ENCODE measurements around the gene SNX18.
A peak's percentile ranks its signal among the peaks of the same experiment; 100 is the strongest.
"Not testable (repeated sequence)": the region's sequence is repeated elsewhere in the genome, so short reads cannot be mapped to it uniquely, and the experiment has no call there.

Gene SNX18, protein sequence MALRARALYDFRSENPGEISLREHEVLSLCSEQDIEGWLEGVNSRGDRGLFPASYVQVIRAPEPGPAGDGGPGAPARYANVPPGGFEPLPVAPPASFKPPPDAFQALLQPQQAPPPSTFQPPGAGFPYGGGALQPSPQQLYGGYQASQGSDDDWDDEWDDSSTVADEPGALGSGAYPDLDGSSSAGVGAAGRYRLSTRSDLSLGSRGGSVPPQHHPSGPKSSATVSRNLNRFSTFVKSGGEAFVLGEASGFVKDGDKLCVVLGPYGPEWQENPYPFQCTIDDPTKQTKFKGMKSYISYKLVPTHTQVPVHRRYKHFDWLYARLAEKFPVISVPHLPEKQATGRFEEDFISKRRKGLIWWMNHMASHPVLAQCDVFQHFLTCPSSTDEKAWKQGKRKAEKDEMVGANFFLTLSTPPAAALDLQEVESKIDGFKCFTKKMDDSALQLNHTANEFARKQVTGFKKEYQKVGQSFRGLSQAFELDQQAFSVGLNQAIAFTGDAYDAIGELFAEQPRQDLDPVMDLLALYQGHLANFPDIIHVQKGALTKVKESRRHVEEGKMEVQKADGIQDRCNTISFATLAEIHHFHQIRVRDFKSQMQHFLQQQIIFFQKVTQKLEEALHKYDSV

DNA sequence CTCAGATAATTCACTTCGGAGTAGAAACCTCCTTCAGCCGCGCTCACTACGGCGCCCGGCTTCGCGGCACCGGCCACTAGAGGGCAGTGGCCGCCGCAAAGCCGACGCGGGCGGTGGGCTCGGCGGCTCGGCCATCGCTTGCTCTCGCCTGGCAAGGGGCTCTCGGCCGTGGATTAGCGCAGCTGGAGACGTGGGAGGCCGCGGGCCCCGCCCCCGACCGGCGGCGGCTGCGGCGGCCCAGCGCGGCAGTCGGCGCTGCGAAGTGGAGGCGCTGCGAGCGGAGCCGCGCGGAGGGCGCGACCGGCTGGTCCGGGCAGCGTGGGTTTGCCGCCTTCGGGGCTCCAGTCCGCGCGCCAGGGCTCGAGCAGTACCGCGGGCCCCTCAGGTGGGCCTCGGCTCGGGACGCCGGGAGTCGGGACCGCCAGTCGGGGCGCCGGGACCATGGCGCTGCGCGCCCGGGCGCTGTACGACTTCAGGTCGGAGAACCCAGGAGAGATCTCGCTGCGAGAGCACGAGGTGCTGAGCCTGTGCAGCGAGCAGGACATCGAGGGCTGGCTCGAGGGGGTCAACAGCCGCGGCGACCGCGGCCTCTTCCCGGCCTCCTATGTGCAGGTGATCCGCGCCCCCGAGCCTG lies at the start of gene SNX18:
Gene SNX18, plus strand, starts transcription at position 248 of the 634 bp plus-strand sequence. Its CDS starts 194 bp downstream, at position 442.
- Histone ChIP-seq H3K4me3 (ENCODE audit: low read depth in 1 of 2, low read length in 2 of 2) (peak within 1 kb of the TSS; percentile 71 to 77), H3K4me1 (ENCODE audit: control insufficient read depth in 1 of 2, insufficient read depth in 2 of 2, low read length in 2 of 2) (peaks cover 9 to 13% of the 10 kb centered on the region in 2 donors), H3K27me3 (ENCODE audit: low read depth, low read length) (no peaks in the 10 kb centered on the region), H3K27ac (ENCODE audit: low read length) (peak within 1 kb of the TSS; percentile 90), H3K36me3 (ENCODE audit: control insufficient read depth in 1 of 2, insufficient read depth in 2 of 2, low read length in 2 of 2) (no peaks in the 10 kb centered on the region), H3K9me3 (ENCODE audit: control insufficient read depth in 1 of 2, low read length in 2 of 2) (no peaks in the 10 kb centered on the region)

GRCh38 chr5:54469622-54470021 lies 47.9 kb upstream of the SNX18 start:
- H3K4me3 ChIP-seq (ENCODE audit: low read depth in 1 of 2, low read length in 2 of 2) = peak overlapping the region; percentile 9 to 58
- no peaks in the 10 kb centered on the region for H3K9me3 ChIP-seq (ENCODE audit: control insufficient read depth in 1 of 2, low read length in 2 of 2)
- H3K27me3 ChIP-seq (ENCODE audit: low read depth, low read length) = no peaks in the 10 kb centered on the region
- peak overlapping the region; percentile 22 for H3K27ac ChIP-seq (ENCODE audit: low read length)
- peaks cover 5 to 6% of the 10 kb centered on the region in 2 donors for H3K4me1 ChIP-seq (ENCODE audit: control insufficient read depth in 1 of 2, insufficient read depth in 2 of 2, low read length in 2 of 2)
- no peaks in the 10 kb centered on the region for H3K36me3 ChIP-seq (ENCODE audit: control insufficient read depth in 1 of 2, insufficient read depth in 2 of 2, low read length in 2 of 2)

GRCh38 chr5:54470128-54470527 lies 47.4 kb upstream of the SNX18 start:
- Histone ChIP-seq H3K9me3 (ENCODE audit: control insufficient read depth in 1 of 2, low read length in 2 of 2) (no peaks in the 10 kb centered on the region), H3K4me1 (ENCODE audit: control insufficient read depth in 1 of 2, insufficient read depth in 2 of 2, low read length in 2 of 2) (peaks cover 5 to 6% of the 10 kb centered on the region in 2 donors), H3K27me3 (ENCODE audit: low read depth, low read length) (no peaks in the 10 kb centered on the region), H3K36me3 (ENCODE audit: control insufficient read depth in 1 of 2, insufficient read depth in 2 of 2, low read length in 2 of 2) (no peaks in the 10 kb centered on the region), H3K27ac (ENCODE audit: low read length) (no peak overlapping the region), H3K4me3 (ENCODE audit: low read depth in 1 of 2, low read length in 2 of 2) (peak overlapping the region; percentile 9 to 58)

DNA sequence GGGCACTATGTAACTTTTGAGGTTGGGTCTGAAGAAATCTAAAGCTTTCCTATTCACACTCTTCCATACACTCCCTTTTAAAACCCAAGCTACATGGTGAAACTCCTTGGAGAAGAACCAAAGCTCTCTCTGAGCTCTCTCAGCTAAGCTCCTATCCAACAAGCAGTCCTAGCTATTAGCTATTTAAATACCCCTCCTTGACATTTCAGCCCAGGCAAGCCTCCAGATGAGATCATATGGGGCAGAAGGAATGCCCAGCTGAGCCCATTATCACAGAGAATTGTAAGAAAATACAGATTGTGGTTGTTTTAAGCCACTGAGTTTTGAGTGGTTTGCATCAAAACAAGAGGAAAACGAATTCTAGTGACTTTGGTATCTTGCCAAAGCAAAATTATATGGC lies 46.9 kb upstream of the SNX18 start:
- Histone ChIP-seq H3K27me3 (ENCODE audit: low read depth, low read length) (no peaks in the 10 kb centered on the region), H3K4me1 (ENCODE audit: control insufficient read depth in 1 of 2, insufficient read depth in 2 of 2, low read length in 2 of 2) (peaks cover 5 to 6% of the 10 kb centered on the region in 2 donors), H3K36me3 (ENCODE audit: control insufficient read depth in 1 of 2, insufficient read depth in 2 of 2, low read length in 2 of 2) (no peaks in the 10 kb centered on the region), H3K4me3 (ENCODE audit: low read depth in 1 of 2, low read length in 2 of 2) (no peak overlapping the region), H3K9me3 (ENCODE audit: control insufficient read depth in 1 of 2, low read length in 2 of 2) (no peaks in the 10 kb centered on the region), H3K27ac (ENCODE audit: low read length) (no peak overlapping the region)

DNA sequence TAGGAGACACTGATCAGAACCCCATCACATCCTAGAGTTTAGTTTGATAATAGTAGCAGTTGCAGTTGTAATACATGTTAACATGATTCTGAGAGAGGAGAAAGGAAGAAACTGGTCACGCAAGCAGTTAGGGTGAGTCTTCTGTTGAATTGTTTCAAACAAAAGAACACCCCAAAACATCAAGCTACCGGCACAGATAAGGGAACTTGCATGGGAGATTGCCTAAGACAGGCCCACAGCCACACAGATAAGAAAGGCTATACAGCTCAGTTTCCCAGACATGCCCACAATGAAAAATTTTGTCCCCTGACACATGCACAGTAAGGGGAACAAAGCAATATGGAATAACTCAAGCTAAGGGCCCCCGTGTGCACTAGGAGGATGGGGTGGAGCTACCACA lies 46.2 kb upstream of the SNX18 start:
- Histone ChIP-seq H3K9me3 (ENCODE audit: control insufficient read depth in 1 of 2, low read length in 2 of 2) (no peaks in the 10 kb centered on the region), H3K27ac (ENCODE audit: low read length) (no peak overlapping the region), H3K4me1 (ENCODE audit: control insufficient read depth in 1 of 2, insufficient read depth in 2 of 2, low read length in 2 of 2) (peaks cover 5 to 6% of the 10 kb centered on the region in 2 donors), H3K4me3 (ENCODE audit: low read depth in 1 of 2, low read length in 2 of 2) (no peak overlapping the region), H3K36me3 (ENCODE audit: control insufficient read depth in 1 of 2, insufficient read depth in 2 of 2, low read length in 2 of 2) (no peaks in the 10 kb centered on the region), H3K27me3 (ENCODE audit: low read depth, low read length) (no peaks in the 10 kb centered on the region)

- Histone ChIP-seq H3K4me3 (ENCODE audit: low read depth in 1 of 2, low read length in 2 of 2) (no peak overlapping the region), H3K36me3 (ENCODE audit: control insufficient read depth in 1 of 2, insufficient read depth in 2 of 2, low read length in 2 of 2) (no peaks in the 10 kb centered on the region), H3K4me1 (ENCODE audit: control insufficient read depth in 1 of 2, insufficient read depth in 2 of 2, low read length in 2 of 2) (no peaks in the 10 kb centered on the region), H3K9me3 (ENCODE audit: control insufficient read depth in 1 of 2, low read length in 2 of 2) (no peaks in the 10 kb centered on the region), H3K27ac (ENCODE audit: low read length) (no peak overlapping the region), H3K27me3 (ENCODE audit: low read depth, low read length) (no peaks in the 10 kb centered on the region)
These were observed 40.9 kb upstream of the SNX18 start for GRCh38 chr5:54476682-54477081.

- H3K4me1 ChIP-seq (ENCODE audit: control insufficient read depth in 1 of 2, insufficient read depth in 2 of 2, low read length in 2 of 2) = no peaks in the 10 kb centered on the region
- no peaks in the 10 kb centered on the region for H3K36me3 ChIP-seq (ENCODE audit: control insufficient read depth in 1 of 2, insufficient read depth in 2 of 2, low read length in 2 of 2)
- no peaks in the 10 kb centered on the region for H3K9me3 ChIP-seq (ENCODE audit: control insufficient read depth in 1 of 2, low read length in 2 of 2)
- no peak overlapping the region for H3K27ac ChIP-seq (ENCODE audit: low read length)
- H3K27me3 ChIP-seq (ENCODE audit: low read depth, low read length) = no peaks in the 10 kb centered on the region
- no peak overlapping the region for H3K4me3 ChIP-seq (ENCODE audit: low read depth in 1 of 2, low read length in 2 of 2)
These were observed 39.5 kb upstream of the SNX18 start for GRCh38 chr5:54477941-54478478.

DNA sequence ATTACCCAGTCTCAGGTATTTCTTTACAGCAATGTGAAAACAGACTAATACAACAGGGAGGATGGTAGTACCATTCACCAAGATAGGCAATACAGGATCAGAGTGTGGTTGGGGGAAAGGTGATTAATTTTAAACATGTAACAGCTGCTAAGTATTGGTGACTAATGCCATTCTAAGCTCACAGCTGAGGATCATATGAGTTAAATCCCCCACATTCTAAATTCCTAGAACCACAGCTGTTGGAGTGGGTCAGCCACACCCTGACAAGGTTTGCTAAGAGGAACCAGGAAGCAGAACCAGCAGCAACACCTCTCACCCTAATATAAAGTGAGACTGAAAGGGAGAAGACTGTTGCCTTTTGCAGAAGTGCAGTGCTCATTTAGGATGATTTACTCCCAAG lies 37.3 kb upstream of the SNX18 start:
- H3K36me3 ChIP-seq (ENCODE audit: control insufficient read depth in 1 of 2, insufficient read depth in 2 of 2, low read length in 2 of 2) = no peaks in the 10 kb centered on the region
- no peaks in the 10 kb centered on the region for H3K27me3 ChIP-seq (ENCODE audit: low read depth, low read length)
- no peak overlapping the region for H3K4me3 ChIP-seq (ENCODE audit: low read depth in 1 of 2, low read length in 2 of 2)
- H3K9me3 ChIP-seq (ENCODE audit: control insufficient read depth in 1 of 2, low read length in 2 of 2) = no peaks in the 10 kb centered on the region
- no peak overlapping the region for H3K27ac ChIP-seq (ENCODE audit: low read length)
- H3K4me1 ChIP-seq (ENCODE audit: control insufficient read depth in 1 of 2, insufficient read depth in 2 of 2, low read length in 2 of 2) = no peaks in the 10 kb centered on the region

DNA sequence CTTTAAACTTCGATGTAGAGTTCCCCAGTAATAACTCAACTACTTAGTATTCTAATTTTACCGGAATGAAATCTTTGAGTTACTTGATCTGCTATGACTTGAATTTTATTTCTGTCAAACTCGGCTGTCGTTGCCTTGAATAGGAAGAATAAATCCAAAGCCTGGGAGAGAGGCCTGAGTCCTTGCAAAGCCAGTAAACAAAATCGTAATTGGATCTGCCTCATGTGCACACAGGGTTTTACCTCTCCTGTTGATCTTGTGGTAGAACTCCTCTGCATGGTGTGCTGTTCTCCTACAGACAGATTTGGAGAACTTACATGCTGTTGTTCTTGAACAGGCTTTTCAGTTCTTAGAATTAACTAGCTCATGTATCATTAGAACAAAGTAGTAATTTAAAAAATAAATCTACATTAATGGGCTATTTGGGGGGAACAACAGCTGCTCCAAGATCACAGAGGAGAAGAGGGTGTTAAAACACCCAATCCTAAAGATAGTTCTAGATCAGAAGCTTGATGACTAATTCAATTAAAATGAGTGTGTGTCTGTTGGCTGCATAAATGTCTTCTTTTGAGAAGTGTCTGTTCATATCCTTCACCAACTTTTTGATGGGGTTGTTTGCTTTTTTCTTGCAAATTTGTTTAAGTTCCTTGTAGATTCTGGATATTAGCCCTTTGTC lies 33.2 kb upstream of the SNX18 start:
- H3K27ac ChIP-seq (ENCODE audit: low read length) = no peak overlapping the region
- H3K36me3 ChIP-seq (ENCODE audit: control insufficient read depth in 1 of 2, insufficient read depth in 2 of 2, low read length in 2 of 2) = no peaks in the 10 kb centered on the region
- no peak overlapping the region for H3K4me3 ChIP-seq (ENCODE audit: low read depth in 1 of 2, low read length in 2 of 2)
- no peaks in the 10 kb centered on the region for H3K4me1 ChIP-seq (ENCODE audit: control insufficient read depth in 1 of 2, insufficient read depth in 2 of 2, low read length in 2 of 2)
- H3K27me3 ChIP-seq (ENCODE audit: low read depth, low read length) = no peaks in the 10 kb centered on the region
- H3K9me3 ChIP-seq (ENCODE audit: control insufficient read depth in 1 of 2, low read length in 2 of 2) = no peaks in the 10 kb centered on the region

GRCh38 chr5:54485659-54486058 lies 31.9 kb upstream of the SNX18 start:
- H3K36me3 ChIP-seq (ENCODE audit: control insufficient read depth in 1 of 2, insufficient read depth in 2 of 2, low read length in 2 of 2); H3K4me1 ChIP-seq (ENCODE audit: control insufficient read depth in 1 of 2, insufficient read depth in 2 of 2, low read length in 2 of 2); H3K4me3 ChIP-seq (ENCODE audit: low read depth in 1 of 2, low read length in 2 of 2); H3K27ac ChIP-seq (ENCODE audit: low read length); H3K9me3 ChIP-seq (ENCODE audit: control insufficient read depth in 1 of 2, low read length in 2 of 2); H3K27me3 ChIP-seq (ENCODE audit: low read depth, low read length): not testable (repeated sequence)

DNA sequence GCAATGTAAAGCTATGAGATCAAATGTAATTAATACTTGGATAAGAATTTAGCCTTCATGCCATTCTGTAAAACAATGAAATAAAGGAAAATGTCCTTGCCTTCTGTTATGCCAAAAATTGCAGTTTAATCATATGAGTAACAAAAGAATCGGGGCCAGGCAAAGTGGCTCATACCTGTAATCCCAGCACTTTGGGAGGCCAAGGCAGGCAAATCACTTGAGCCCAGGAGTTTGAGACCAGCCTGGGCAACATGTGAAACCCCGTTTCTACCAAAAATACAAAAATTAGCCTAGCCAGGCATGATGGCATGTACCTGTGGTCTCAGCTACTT lies 27.9 kb upstream of the SNX18 start:
- H3K27ac ChIP-seq (ENCODE audit: low read length); H3K4me3 ChIP-seq (ENCODE audit: low read depth in 1 of 2, low read length in 2 of 2); H3K4me1 ChIP-seq (ENCODE audit: control insufficient read depth in 1 of 2, insufficient read depth in 2 of 2, low read length in 2 of 2); H3K27me3 ChIP-seq (ENCODE audit: low read depth, low read length); H3K9me3 ChIP-seq (ENCODE audit: control insufficient read depth in 1 of 2, low read length in 2 of 2); H3K36me3 ChIP-seq (ENCODE audit: control insufficient read depth in 1 of 2, insufficient read depth in 2 of 2, low read length in 2 of 2): not testable (repeated sequence)

Measured in muscle layer of duodenum (tissue), 2 donors.